ENCODE data around the gene TRH.
"Not testable (repeated sequence)": the region's sequence is repeated elsewhere in the genome, so short reads cannot be mapped to it uniquely, and the experiment has no call there.

The TRH gene

GRCh38 chr3:130013246-130013645, 38.7 kb downstream of the TRH start:
- not testable (repeated sequence) for DNase-seq

GRCh38 chr3:130014526-130014925, 40.0 kb downstream of the TRH start:
- DNase-seq: no peak

DNA sequence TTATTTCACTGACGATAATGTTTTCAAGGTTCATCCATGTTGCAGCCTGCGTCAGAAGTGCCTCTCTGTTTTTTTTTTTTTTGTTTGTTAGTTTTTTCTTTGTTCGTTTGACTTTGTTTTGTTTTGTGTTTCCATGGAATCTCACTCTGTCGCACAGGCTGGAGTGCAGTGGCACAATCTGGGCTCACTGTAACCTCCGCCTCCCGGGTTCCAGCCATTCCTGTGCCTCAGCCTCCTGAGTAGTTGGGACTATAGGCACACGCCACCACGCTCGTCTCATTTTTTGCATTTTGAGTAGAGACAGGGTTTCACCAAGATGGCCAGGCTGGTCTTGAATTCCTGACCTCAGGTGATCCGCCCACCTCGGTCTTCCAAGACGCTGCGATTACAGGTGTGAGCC, 43.1 kb downstream of the TRH start:
- DNase-seq: not testable (repeated sequence)

GRCh38 chr3:130026146-130026829, 51.8 kb downstream of the TRH start:
- peak; percentile 39 for DNase-seq

DNA sequence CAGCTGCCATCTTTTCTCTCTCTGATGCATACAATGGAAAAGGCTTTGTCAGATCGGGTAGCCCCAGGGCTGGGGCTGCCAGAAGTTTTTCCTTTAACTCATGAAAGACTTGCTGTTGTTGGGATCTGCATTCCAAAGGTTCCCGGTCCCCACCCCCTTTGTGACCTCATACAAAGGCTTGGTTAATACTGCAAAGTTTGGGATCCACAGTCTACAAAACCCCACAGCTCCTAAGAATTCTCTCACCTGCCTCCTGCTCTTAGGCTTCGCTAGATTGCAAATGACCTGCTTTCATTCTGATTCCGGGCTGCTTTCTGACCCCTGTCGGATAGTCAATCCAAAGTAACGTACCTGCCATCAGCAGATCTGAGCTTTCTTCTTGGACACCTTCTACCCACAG, 52.9 kb downstream of the TRH start:
- not testable (repeated sequence) for DNase-seq

Measured in activated CD4-positive, alpha-beta T cell treated with anti-CD3 and anti-CD28 coated beads, Interleukin-2, Interleukin-6, amounts not matched to agents 100 ng/mL and 50 ng/mL, durations not matched to agents 16 hours and 8 hours (primary cell).